Loucy (cell line): Measurements from ENCODE around the gene OSTM1.

Experiments used
- H2AFZ ChIP-seq: fragments of 200-600 bp; sonication (generic); 2 replicates; pipeline ENCODE4 v1.6.0; 2016; ENCODE audit warnings: antibody characterized with exemption, mild to moderate bottlenecking, low read length, moderate library complexity
- H3F3A ChIP-seq: fragments of 200-600 bp; 2 replicates; pipeline ENCODE4 v1.6.0; 2016; ENCODE audit warnings: antibody characterized with exemption, low read depth, mild to moderate bottlenecking
- H3K27me3 ChIP-seq: fragments of 200-600 bp; sonication (generic); 2 replicates; pipeline ENCODE4 v1.6.1; 2014; ENCODE audit warnings: low read length, mild to moderate bottlenecking; ENCODE audit not compliant: insufficient read depth, poor library complexity, severe bottlenecking
- H3K36me3 ChIP-seq: fragments of 200-600 bp; sonication (generic); 2 replicates; pipeline ENCODE4 v1.6.1; 2016; ENCODE audit warnings: low read length; ENCODE audit not compliant: insufficient read depth
- H3K4me1 ChIP-seq: fragments of 200-600 bp; sonication (generic); 2 replicates; pipeline ENCODE4 v1.5.1; 2014; ENCODE audit warnings: low read length, mild to moderate bottlenecking; ENCODE audit not compliant: insufficient read depth, poor library complexity, severe bottlenecking
- H3K4me2 ChIP-seq: fragments of 200-600 bp; sonication (generic); 2 replicates; pipeline ENCODE4 v1.6.0; 2014; ENCODE audit warnings: antibody characterized with exemption, low read length, low read depth, mild to moderate bottlenecking; ENCODE audit not compliant: poor library complexity, severe bottlenecking
- H3K4me3 ChIP-seq: fragments of 200-600 bp; sonication (generic); 2 replicates; pipeline ENCODE4 v1.5.1; 2014; ENCODE audit warnings: low read length, mild to moderate bottlenecking, mixed read lengths; ENCODE audit not compliant: poor library complexity, severe bottlenecking
- H3K79me2 ChIP-seq: fragments of 200-600 bp; sonication (generic); 2 replicates; pipeline ENCODE4 v1.6.1; 2014; ENCODE audit warnings: low read length; ENCODE audit not compliant: insufficient read depth
- H3K9ac ChIP-seq: fragments of 200-600 bp; sonication (generic); 2 replicates; pipeline ENCODE4 v1.6.0; 2014; ENCODE audit warnings: mild to moderate bottlenecking, low read depth, low read length, moderate library complexity; ENCODE audit not compliant: poor library complexity, severe bottlenecking
- H3K9me2 ChIP-seq: fragments of 200-600 bp; sonication (generic); replicated peaks from 2 replicates; pipeline ENCODE4 v1.6.1; 2016; ENCODE audit warnings: low read depth, low read length, mixed read lengths
- H3K9me3 ChIP-seq: fragments of 200-600 bp; sonication (generic); 2 replicates; pipeline ENCODE4 v1.6.1; 2014; ENCODE audit warnings: mild to moderate bottlenecking, antibody characterized with exemption, low read length, low read depth; ENCODE audit not compliant: insufficient read depth
- H4K20me1 ChIP-seq: fragments of 200-600 bp; sonication (generic); 2 replicates; pipeline ENCODE4 v1.6.0; 2014; ENCODE audit warnings: antibody characterized with exemption, low read length, mild to moderate bottlenecking; ENCODE audit not compliant: insufficient read depth, poor library complexity, severe bottlenecking
- EZH2phosphoT487 ChIP-seq: fragments of 200-600 bp; IDR thresholded peaks from 2 replicates; pipeline ENCODE4 v1.6.1; 2018; ENCODE audit warnings: antibody characterized with exemption, mild to moderate bottlenecking, moderate library complexity, borderline replicate concordance
- TF ChIP-seq, protein P1 (sequence below): fragments of 200-600 bp; sonication (generic); conservative IDR thresholded peaks from 2 replicates; pipeline ENCODE4 v1.5.1; 2014; ENCODE audit warnings: mild to moderate bottlenecking, antibody characterized with exemption, low read length

Gene OSTM1

DNA sequence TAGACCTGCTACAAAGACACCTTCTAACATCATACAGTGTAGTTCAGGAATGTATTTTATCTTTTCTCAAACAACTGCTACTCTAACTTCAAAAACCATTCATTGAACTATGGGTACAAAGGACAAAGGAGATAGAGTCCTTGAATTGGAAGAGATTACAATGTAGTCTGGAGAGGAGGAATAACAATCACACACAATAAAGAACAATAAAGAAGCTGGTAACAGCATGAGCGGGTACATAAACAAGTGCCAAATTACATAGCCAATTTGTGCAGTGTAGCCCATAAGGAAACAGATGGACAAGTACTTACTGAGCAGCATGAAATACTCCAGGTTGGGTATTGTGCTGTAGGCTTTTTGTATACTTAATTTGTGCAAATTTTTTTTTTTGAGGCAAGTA, 44.3 kb downstream of the OSTM1 start:
- TF ChIP-seq EZH2phosphoT487, result no peak
- TF ChIP-seq, protein P1, sequence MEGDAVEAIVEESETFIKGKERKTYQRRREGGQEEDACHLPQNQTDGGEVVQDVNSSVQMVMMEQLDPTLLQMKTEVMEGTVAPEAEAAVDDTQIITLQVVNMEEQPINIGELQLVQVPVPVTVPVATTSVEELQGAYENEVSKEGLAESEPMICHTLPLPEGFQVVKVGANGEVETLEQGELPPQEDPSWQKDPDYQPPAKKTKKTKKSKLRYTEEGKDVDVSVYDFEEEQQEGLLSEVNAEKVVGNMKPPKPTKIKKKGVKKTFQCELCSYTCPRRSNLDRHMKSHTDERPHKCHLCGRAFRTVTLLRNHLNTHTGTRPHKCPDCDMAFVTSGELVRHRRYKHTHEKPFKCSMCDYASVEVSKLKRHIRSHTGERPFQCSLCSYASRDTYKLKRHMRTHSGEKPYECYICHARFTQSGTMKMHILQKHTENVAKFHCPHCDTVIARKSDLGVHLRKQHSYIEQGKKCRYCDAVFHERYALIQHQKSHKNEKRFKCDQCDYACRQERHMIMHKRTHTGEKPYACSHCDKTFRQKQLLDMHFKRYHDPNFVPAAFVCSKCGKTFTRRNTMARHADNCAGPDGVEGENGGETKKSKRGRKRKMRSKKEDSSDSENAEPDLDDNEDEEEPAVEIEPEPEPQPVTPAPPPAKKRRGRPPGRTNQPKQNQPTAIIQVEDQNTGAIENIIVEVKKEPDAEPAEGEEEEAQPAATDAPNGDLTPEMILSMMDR, result no peak
- no peaks in the 10 kb centered on the region for H3K36me3 ChIP-seq
- H3K9me2 ChIP-seq, result no peaks in the 10 kb centered on the region
- no peaks in the 10 kb centered on the region for H3F3A ChIP-seq
- no peaks in the 10 kb centered on the region for H3K79me2 ChIP-seq
- no peaks in the 10 kb centered on the region for H3K9me3 ChIP-seq
- no peaks in the 10 kb centered on the region for H3K4me1 ChIP-seq
- no peak overlapping the region for H3K4me2 ChIP-seq
- H3K27me3 ChIP-seq, result no peaks in the 10 kb centered on the region
- no peak overlapping the region for H3K4me3 ChIP-seq
- H2AFZ ChIP-seq, result no peak overlapping the region
- H4K20me1 ChIP-seq, result no peaks in the 10 kb centered on the region
- H3K9ac ChIP-seq, result no peak overlapping the region

DNA sequence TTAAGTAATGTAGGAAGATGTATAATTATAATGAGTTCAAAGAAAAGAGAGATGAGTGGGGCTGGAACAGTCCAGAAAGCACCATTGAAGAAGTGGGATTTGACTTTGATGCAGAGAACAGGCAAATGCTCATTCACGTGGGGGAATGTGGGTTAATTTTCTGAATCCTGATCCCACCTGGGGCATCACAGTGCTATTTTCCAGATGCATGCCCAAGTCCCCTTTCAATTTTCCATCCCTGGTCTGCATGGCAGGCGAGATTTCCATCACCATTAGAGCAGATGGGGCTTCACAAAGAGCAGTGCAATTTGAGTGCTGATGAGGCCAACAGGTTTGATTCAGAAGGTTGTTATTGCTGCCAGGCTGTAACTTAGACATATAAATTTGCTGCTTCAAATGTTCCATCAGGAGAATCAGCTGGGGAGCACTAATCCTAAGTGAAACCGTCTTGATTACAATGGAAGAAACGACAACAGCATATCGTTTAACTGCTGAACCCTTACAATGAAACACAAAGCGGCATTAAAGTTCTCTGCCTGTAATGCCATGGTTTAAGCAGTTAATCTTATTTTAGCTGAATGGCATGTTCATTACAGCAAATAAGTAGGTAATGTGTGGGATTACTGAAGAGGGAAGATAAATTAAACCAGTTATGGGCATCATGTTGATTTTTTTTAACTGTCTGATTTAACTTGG, 45.2 kb downstream of the OSTM1 start:
- Histone ChIP-seq H2AFZ (no peak overlapping the region), H3F3A (no peaks in the 10 kb centered on the region), H4K20me1 (no peaks in the 10 kb centered on the region), H3K4me1 (no peaks in the 10 kb centered on the region), H3K4me3 (no peak overlapping the region), H3K36me3 (no peaks in the 10 kb centered on the region), H3K4me2 (no peak overlapping the region), H3K79me2 (no peaks in the 10 kb centered on the region), H3K27me3 (no peaks in the 10 kb centered on the region), H3K9me2 (no peaks in the 10 kb centered on the region), H3K9me3 (no peaks in the 10 kb centered on the region), H3K9ac (no peak overlapping the region)
- TF ChIP-seq, protein P1, result no peak
- TF ChIP-seq EZH2phosphoT487, result no peak

DNA sequence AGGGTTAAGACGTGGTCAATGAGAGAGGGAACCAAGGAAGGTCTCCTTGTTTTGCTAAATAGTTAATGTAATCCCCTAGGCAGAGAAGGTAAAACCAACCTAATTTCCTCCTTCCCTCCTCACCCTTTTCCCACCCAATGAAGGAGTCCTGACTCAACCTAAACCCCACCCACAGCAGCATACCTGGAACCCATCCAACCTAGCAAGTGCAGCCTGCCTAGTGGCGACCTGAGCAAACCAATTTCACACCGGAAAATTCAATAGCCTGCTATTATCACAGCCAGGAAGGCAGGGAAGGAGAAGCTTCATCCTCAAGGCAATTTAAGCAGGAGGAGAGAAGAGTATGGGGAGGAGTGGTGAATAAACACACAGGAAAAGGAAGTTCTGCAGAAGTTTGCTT, 46.9 kb downstream of the OSTM1 start:
- Histone ChIP-seq H3K27me3 (no peaks in the 10 kb centered on the region), H3K4me3 (no peak overlapping the region), H3K9me2 (no peaks in the 10 kb centered on the region), H3K9ac (no peak overlapping the region), H2AFZ (no peak overlapping the region), H3K9me3 (no peaks in the 10 kb centered on the region), H3K36me3 (no peaks in the 10 kb centered on the region), H3F3A (no peaks in the 10 kb centered on the region), H3K79me2 (no peaks in the 10 kb centered on the region), H3K4me2 (no peak overlapping the region), H3K4me1 (no peaks in the 10 kb centered on the region), H4K20me1 (no peaks in the 10 kb centered on the region)
- no peak for TF ChIP-seq EZH2phosphoT487
- TF ChIP-seq, protein P1, result no peak
